Activated CD4-positive, alpha-beta memory T cell treated with anti-CD3 and anti-CD28 coated beads for 36 hours (primary cell): ENCODE measurements around the gene SLC32A1. TPM values are rescaled to one million over a fixed set of nuclear protein-coding genes. Genes with fewer than 3 reads are reported as not detected.

Experiments used
- CTCF ChIA-PET: fragments of 350-600 bp; sonication (Branson Sonifier 250); formaldehyde crosslinking; loops from one replicate; lab custom pipeline; 2021; ENCODE audit warnings: antibody characterized with exemption, inconsistent platforms; lab: Charles Lee
- POLR2A ChIA-PET: fragments of 350-600 bp; sonication (Branson Sonifier 250); formaldehyde crosslinking; loops from one replicate; lab custom pipeline; 2021; ENCODE audit warnings: antibody characterized with exemption; lab: Charles Lee
- DNase-seq: peaks from one replicate; pipeline ENCODE4 v3.0.0-alpha.2; 2020
- H3K27ac Mint-ChIP-seq: one replicate; pipeline ENCODE4 v1.8.0; 2021; ENCODE audit warnings: mixed read lengths
- H3K27me3 Mint-ChIP-seq: one replicate; pipeline ENCODE4 v1.8.0; 2021; ENCODE audit warnings: mixed read lengths
- H3K36me3 Mint-ChIP-seq: one replicate; pipeline ENCODE4 v1.8.0; 2021; ENCODE audit warnings: mixed read lengths
- H3K4me1 Mint-ChIP-seq: one replicate; pipeline ENCODE4 v1.8.0; 2021; ENCODE audit warnings: low read depth, mixed read lengths
- H3K4me3 Mint-ChIP-seq: one replicate; pipeline ENCODE4 v1.8.0; 2021; ENCODE audit warnings: mild to moderate bottlenecking, mixed read lengths
- H3K9me3 Mint-ChIP-seq: one replicate; pipeline ENCODE4 v1.8.0; 2021; ENCODE audit warnings: mixed read lengths
- intact Hi-C: fragments of 100-400 bp; cut with micrococcal nuclease; formaldehyde crosslinking; loops from one replicate; pipeline ENCODE4 v1.15.1; 2023
- total RNA-seq, 2 experiments: library from RNA; stranded (reverse); gene quantifications; one replicate each; pipeline ENCODE4 v1.2.3, GENCODE V29; 2021

Gene SLC32A1
- not detected for total RNA-seq

- intact Hi-C loops, result loop anchor here (1.0 kb wide), 1 partner anchor 7 kb away; no protein-coding TSS in a partner anchor
- Mint-ChIP-seq H3K4me1 (peaks cover 43% of the 10 kb centered on the region), H3K36me3 (peaks cover under 1% of the 10 kb centered on the region), H3K4me3 (no peak within 1 kb of the TSS), H3K9me3 (no peaks in the 10 kb centered on the region), H3K27ac (no peak within 1 kb of the TSS), H3K27me3 (peaks cover 81% of the 10 kb centered on the region)
- POLR2A ChIA-PET, result no interaction called here
- CTCF ChIA-PET, result interaction anchor here (0.5 to 3.2 kb wide), 8 partner anchors 9 to 298 kb away, joined by 3 to 12 read pairs (median 4); no protein-coding TSS in a partner anchor
- peak; percentile 11 for DNase-seq
These were observed at the start of gene SLC32A1 for GRCh38 chr20:38723848-38724625. Gene SLC32A1 (plus strand): TSS chr20:38724486. CDS start chr20:38724725, 239 bp downstream.

GRCh38 chr20:38674765-38675133 lies 49.5 kb upstream of the SLC32A1 start:
- peaks cover 7% of the 10 kb centered on the region for H3K4me1 Mint-ChIP-seq
- DNase-seq, result no peak
- H3K4me3 Mint-ChIP-seq, result peak overlapping the region; percentile 43
- no peaks in the 10 kb centered on the region for H3K9me3 Mint-ChIP-seq
- H3K36me3 Mint-ChIP-seq, result no peaks in the 10 kb centered on the region
- CTCF ChIA-PET, result interaction anchor here (1.2 to 2.7 kb wide), 2 partner anchors 8 to 15 kb away, joined by 5 to 12 read pairs; no protein-coding TSS in a partner anchor
- intact Hi-C loops, result loop anchor here (2.0 kb wide), 1 partner anchor 52 kb away; no protein-coding TSS in a partner anchor
- POLR2A ChIA-PET, result interaction anchor here (0.8 kb wide), 1 partner anchor 73 kb away, joined by 3 read pairs; no protein-coding TSS in a partner anchor
- H3K27me3 Mint-ChIP-seq, result peaks cover 27% of the 10 kb centered on the region
- H3K27ac Mint-ChIP-seq, result no peak overlapping the region

GRCh38 chr20:38676576-38676975 lies 47.7 kb upstream of the SLC32A1 start:
- intact Hi-C loops, result no loop called here

GRCh38 chr20:38680500-38681306 lies 43.6 kb upstream of the SLC32A1 start:
- ChIA-PET POLR2A (no interaction called here), CTCF (no interaction called here)
- no peaks in the 10 kb centered on the region for H3K36me3 Mint-ChIP-seq
- no peak overlapping the region for H3K27ac Mint-ChIP-seq
- H3K4me3 Mint-ChIP-seq, result no peak overlapping the region
- H3K9me3 Mint-ChIP-seq, result no peaks in the 10 kb centered on the region
- DNase-seq, result peak; percentile 40
- intact Hi-C loops, result no loop called here
- no peaks in the 10 kb centered on the region for H3K4me1 Mint-ChIP-seq
- peaks cover 41% of the 10 kb centered on the region for H3K27me3 Mint-ChIP-seq

More at GRCh38 chr20:38676576-38676975, 47.7 kb upstream of the SLC32A1 start:
- peaks cover 7% of the 10 kb centered on the region for H3K4me1 Mint-ChIP-seq
- peaks cover 31% of the 10 kb centered on the region for H3K27me3 Mint-ChIP-seq
- H3K27ac Mint-ChIP-seq, result no peak overlapping the region
- ChIA-PET POLR2A (no interaction called here), CTCF (no interaction called here)
- DNase-seq, result no peak
- no peaks in the 10 kb centered on the region for H3K9me3 Mint-ChIP-seq
- H3K4me3 Mint-ChIP-seq, result no peak overlapping the region
- no peaks in the 10 kb centered on the region for H3K36me3 Mint-ChIP-seq

GRCh38 chr20:38685271-38685670 lies 39.0 kb upstream of the SLC32A1 start:
- intact Hi-C loops, result no loop called here
- POLR2A ChIA-PET, result no interaction called here
- no peak for DNase-seq
- H3K27me3 Mint-ChIP-seq, result peaks cover 55% of the 10 kb centered on the region
- H3K9me3 Mint-ChIP-seq, result no peaks in the 10 kb centered on the region
- no peaks in the 10 kb centered on the region for H3K36me3 Mint-ChIP-seq
- no peaks in the 10 kb centered on the region for H3K4me1 Mint-ChIP-seq
- H3K4me3 Mint-ChIP-seq, result no peak overlapping the region
- CTCF ChIA-PET, result no interaction called here
- no peak overlapping the region for H3K27ac Mint-ChIP-seq

- no peaks in the 10 kb centered on the region for H3K9me3 Mint-ChIP-seq
- no peaks in the 10 kb centered on the region for H3K36me3 Mint-ChIP-seq
- no peak overlapping the region for H3K4me3 Mint-ChIP-seq
- ChIA-PET CTCF (no interaction called here), POLR2A (no interaction called here)
- H3K4me1 Mint-ChIP-seq, result no peaks in the 10 kb centered on the region
- no peak overlapping the region for H3K27ac Mint-ChIP-seq
- H3K27me3 Mint-ChIP-seq, result peaks cover 51% of the 10 kb centered on the region
- DNase-seq, result peak; percentile 62
- intact Hi-C loops, result no loop called here
These were observed 38.3 kb upstream of the SLC32A1 start for GRCh38 chr20:38685853-38686473.

GRCh38 chr20:38692436-38693411 lies 31.6 kb upstream of the SLC32A1 start:
- intact Hi-C loops, result no loop called here
- H3K4me1 Mint-ChIP-seq, result no peaks in the 10 kb centered on the region
- peaks cover 18% of the 10 kb centered on the region for H3K27me3 Mint-ChIP-seq
- H3K36me3 Mint-ChIP-seq, result no peaks in the 10 kb centered on the region
- POLR2A ChIA-PET, result no interaction called here
- DNase-seq, result peak; percentile 59
- H3K9me3 Mint-ChIP-seq, result no peaks in the 10 kb centered on the region
- CTCF ChIA-PET, result no interaction called here
- H3K4me3 Mint-ChIP-seq, result no peak overlapping the region
- H3K27ac Mint-ChIP-seq, result no peak overlapping the region

- CTCF ChIA-PET, result no interaction called here
- peaks cover 5% of the 10 kb centered on the region for H3K27me3 Mint-ChIP-seq
- no peak overlapping the region for H3K27ac Mint-ChIP-seq
- no peak for DNase-seq
- H3K9me3 Mint-ChIP-seq, result no peaks in the 10 kb centered on the region
- H3K36me3 Mint-ChIP-seq, result no peaks in the 10 kb centered on the region
- intact Hi-C loops, result no loop called here
- H3K4me3 Mint-ChIP-seq, result no peak overlapping the region
- POLR2A ChIA-PET, result no interaction called here
- no peaks in the 10 kb centered on the region for H3K4me1 Mint-ChIP-seq
These were observed 27.0 kb upstream of the SLC32A1 start for GRCh38 chr20:38697306-38697705.

- Mint-ChIP-seq H3K4me3 (no peak overlapping the region), H3K36me3 (no peaks in the 10 kb centered on the region), H3K27ac (no peak overlapping the region), H3K4me1 (no peaks in the 10 kb centered on the region), H3K9me3 (no peaks in the 10 kb centered on the region), H3K27me3 (peaks cover 12% of the 10 kb centered on the region)
- POLR2A ChIA-PET, result no interaction called here
- CTCF ChIA-PET, result no interaction called here
- intact Hi-C loops, result no loop called here
- no peak for DNase-seq
These were observed 25.7 kb upstream of the SLC32A1 start for GRCh38 chr20:38698541-38698940.

- CTCF ChIA-PET, result no interaction called here
These were observed 24.1 kb upstream of the SLC32A1 start for GRCh38 chr20:38700141-38700540.

GRCh38 chr20:38700926-38701325 lies 23.4 kb upstream of the SLC32A1 start:
- no peaks in the 10 kb centered on the region for H3K9me3 Mint-ChIP-seq
- no peaks in the 10 kb centered on the region for H3K36me3 Mint-ChIP-seq
- H3K4me1 Mint-ChIP-seq, result no peaks in the 10 kb centered on the region
- CTCF ChIA-PET, result no interaction called here
- no peak for DNase-seq
- H3K27me3 Mint-ChIP-seq, result peaks cover 24% of the 10 kb centered on the region
- no peak overlapping the region for H3K4me3 Mint-ChIP-seq
- intact Hi-C loops, result no loop called here
- POLR2A ChIA-PET, result no interaction called here
- no peak overlapping the region for H3K27ac Mint-ChIP-seq

More at GRCh38 chr20:38700141-38700540, 24.1 kb upstream of the SLC32A1 start:
- Mint-ChIP-seq H3K4me3 (no peak overlapping the region), H3K36me3 (no peaks in the 10 kb centered on the region), H3K27me3 (peaks cover 17% of the 10 kb centered on the region), H3K9me3 (no peaks in the 10 kb centered on the region), H3K4me1 (no peaks in the 10 kb centered on the region), H3K27ac (no peak overlapping the region)
- POLR2A ChIA-PET, result no interaction called here
- intact Hi-C loops, result no loop called here
- DNase-seq, result no peak
